HG03521 (cell line): ENCODE data around the gene PARVB.
"Not testable (repeated sequence)": the region's sequence is repeated elsewhere in the genome, so short reads cannot be mapped to it uniquely, and the experiment has no call there.

Source experiments
- ATAC-seq: cut with Tn5 transposase; IDR thresholded peaks from one replicate; pipeline ENCODE4 v1.9.1; 2021; ENCODE audit warnings: mild to moderate bottlenecking, moderate library complexity; ENCODE audit not compliant: unreplicated experiment

PARVB gene

GRCh38 chr22:43996170-43996980 lies 27.7 kb upstream of the PARVB start:
- ATAC-seq, result peak; percentile 54

GRCh38 chr22:43996981-43997265 lies 27.2 kb upstream of the PARVB start:
- ATAC-seq, result no peak

GRCh38 chr22:43998679-43999264 lies 25.3 kb upstream of the PARVB start:
- ATAC-seq, result no peak

GRCh38 chr22:43999378-43999777 lies 24.7 kb upstream of the PARVB start:
- no peak for ATAC-seq

DNA sequence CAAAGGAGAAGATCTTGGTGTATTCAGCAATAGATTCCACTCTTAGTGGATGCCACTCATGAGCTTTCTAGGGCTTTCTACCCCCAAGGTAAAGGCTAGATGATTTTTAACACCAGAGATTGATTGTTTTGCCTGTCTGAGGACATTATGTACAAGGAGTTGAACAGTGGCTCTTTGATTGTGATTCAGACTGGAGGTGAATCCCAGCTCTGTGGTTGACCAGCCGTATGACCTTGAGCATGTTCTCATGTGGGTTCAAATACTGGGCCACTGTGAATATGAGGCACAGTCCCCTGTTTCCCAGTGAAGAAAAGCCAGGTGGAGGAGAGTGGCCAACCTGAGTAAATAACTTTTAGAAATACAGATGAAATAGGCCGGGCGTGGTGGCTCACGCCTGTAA lies 24.0 kb upstream of the PARVB start:
- ATAC-seq, result no peak

DNA sequence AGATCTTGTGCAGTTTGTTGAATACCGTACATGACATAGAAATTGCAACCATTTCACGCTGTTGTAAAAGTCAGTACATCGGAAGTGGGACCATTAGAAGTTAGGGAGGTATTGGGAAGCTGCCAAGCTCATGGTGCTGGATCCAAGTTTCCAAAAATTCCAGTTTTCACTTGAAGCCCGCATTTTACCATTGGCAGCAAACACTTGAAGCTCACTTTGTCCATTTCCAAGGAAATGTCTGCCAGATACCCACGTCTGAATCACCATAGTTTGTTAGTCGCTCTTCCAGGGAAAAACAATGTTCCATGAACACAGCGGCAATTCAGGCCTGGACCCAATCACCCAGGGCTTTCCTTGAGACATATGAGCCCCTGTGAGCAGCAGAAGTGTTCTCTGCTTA lies 22.6 kb upstream of the PARVB start:
- ATAC-seq, result no peak

GRCh38 chr22:44002324-44002723 lies 21.8 kb upstream of the PARVB start:
- no peak for ATAC-seq

DNA sequence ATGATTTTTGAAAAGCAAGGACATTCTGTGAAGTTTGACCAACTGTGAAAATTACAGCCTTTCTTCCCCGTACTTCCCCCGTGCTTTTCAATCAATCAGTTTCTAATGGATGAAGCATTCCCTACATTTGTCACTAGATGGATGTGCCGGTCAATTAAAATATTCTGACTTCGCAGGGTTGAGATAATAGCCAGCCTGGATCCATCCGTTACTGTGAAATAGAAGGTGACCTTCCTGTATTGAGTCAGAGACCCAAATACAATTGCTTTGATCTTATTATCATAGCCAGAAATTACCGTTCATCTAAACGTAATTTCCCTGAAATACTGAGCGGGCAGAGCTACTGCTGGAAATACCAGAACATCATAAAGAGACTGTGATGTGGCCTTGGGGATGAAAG lies 21.1 kb upstream of the PARVB start:
- no peak for ATAC-seq

- no peak for ATAC-seq
Observed at GRCh38 chr22:44003405-44004103, 20.5 kb upstream of the PARVB start.

DNA sequence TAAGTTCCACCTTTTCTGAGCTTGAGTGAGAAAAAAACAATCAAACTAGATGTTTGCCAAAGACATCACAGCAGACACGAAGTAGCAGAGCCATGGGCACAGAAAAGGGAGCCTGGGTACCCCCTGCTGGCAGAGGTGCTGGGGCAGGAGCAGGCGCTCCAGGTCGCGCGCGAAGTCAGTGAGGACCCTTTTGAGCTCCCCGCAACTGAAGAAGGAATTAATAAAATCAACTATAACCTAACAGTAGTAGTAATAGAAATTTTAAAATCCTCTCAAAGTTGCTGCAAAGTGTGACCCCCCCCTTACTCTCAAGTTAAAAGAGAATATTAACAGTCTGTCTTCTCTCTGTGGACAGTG lies 20.0 kb upstream of the PARVB start:
- no peak for ATAC-seq

DNA sequence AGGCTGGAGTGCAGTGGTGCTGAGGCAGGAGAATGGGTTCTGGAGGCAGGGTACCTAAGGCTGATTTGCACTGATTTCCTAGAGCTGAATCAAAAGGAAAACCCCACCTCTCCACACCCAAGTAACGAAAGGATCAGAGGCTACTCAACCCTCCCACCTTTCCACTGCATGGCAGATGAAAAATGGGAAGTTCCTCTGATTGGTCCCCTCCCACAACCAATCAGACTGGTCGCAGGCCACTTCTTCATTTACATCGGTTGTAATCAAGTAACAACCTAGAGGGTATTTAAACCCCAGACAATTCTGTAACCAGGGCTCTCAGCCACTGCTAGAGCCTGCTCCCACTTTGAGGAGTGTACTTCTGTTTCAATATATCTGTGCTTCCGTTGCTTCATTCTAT lies 18.6 kb upstream of the PARVB start:
- ATAC-seq, result no peak

GRCh38 chr22:44012162-44012561 lies 11.9 kb upstream of the PARVB start:
- no peak for ATAC-seq

DNA sequence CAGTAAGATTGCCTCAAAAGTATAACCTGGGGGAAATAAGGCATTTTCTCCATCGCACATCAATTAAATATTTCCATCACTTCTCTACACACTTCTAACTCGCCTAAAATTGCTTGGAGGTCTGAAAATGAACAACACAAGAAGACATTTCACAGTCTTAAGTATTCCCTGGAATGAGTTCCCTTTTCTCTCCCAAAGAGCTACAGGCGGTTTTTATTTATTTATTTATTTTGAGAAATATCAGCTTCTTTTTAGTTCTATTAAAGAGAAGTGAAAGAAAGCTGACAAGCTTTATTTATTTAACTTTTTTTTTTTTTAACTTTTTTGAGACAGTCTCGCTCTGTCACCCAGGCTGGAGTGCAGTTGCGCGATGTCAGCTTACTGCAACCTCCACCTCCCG lies 11.5 kb upstream of the PARVB start:
- ATAC-seq, result no peak

- ATAC-seq, result no peak
Observed at GRCh38 chr22:44014241-44014640, 9.9 kb upstream of the PARVB start.

GRCh38 chr22:44016586-44016985 lies 7.5 kb upstream of the PARVB start:
- ATAC-seq, result not testable (repeated sequence)

DNA sequence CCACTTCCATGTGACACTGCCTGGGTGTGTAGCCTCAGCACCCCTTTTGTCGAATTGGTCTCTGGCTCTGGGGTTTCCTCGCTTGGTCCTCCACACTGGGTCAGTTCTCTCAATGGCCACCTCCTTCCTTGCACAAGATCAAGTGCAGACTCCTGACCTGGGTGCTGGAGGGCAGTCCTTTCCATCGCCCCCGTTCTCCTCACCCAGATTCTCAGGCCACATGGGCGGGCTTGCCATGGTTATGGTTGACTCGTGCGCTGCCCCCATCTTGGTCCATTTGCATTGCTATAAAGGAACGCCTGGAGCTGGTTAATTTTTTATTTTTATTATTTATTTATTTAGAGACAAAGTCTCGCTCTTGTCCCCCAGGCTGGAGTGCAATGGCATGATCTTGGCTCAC lies 5.5 kb upstream of the PARVB start:
- ATAC-seq, result no peak

DNA sequence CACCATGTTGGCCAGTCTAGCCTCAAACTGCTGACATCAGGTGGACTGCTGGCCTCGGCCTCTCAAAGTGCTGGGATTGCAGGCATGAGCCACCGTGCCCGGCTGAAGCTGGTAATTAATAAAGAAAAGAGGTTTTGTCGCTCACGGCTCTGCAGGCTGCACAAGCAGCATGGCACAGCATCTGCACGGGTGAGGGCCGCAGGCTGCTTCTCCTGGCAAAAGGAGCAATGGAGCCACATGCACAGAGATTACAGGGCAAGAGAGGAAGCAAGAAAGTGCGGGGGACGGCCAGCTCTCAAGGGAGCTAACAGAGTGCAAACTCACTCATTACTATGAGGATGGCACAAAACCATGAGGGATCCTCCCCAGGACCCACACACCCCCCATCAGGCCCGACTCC lies 4.7 kb upstream of the PARVB start:
- ATAC-seq, result no peak

DNA sequence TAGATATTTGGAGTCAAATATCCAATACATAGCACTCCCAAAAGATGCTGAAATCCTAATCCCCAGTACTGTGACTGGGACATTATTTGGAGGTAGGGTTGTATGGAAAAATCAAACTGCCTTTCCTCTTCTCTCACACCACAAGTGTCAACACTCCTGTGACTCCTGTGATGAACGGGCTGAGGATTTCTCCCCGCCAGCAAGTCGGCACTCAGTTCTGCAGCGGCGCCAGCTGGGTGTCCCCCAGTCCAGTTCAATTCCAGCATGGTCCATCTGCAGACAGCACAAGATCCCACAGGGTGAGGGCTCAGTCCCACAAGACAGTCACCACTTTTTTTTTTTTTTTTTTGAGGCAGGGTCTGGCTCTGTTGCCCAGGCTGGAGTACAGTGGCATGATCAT lies 4.3 kb upstream of the PARVB start:
- ATAC-seq, result no peak

DNA sequence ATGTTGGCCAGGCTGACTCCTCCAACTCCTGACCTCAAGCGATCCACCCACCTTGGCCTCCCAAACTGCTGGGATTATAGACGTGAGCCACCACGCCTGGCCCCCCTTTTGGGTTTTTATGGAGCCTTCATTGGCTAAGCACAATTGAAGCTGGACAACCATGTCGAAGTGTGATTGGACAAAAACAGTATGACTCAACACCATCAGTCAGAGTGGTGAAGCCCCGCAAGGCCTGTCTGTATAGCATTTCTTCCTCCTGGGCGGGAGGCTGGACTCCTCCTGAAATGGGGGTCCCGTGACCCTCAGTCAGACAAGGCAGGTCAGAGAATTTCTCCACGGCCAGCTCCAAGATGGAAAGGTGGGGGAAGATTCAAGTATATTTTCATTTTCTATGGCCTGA lies 3.1 kb upstream of the PARVB start:
- no peak for ATAC-seq

DNA sequence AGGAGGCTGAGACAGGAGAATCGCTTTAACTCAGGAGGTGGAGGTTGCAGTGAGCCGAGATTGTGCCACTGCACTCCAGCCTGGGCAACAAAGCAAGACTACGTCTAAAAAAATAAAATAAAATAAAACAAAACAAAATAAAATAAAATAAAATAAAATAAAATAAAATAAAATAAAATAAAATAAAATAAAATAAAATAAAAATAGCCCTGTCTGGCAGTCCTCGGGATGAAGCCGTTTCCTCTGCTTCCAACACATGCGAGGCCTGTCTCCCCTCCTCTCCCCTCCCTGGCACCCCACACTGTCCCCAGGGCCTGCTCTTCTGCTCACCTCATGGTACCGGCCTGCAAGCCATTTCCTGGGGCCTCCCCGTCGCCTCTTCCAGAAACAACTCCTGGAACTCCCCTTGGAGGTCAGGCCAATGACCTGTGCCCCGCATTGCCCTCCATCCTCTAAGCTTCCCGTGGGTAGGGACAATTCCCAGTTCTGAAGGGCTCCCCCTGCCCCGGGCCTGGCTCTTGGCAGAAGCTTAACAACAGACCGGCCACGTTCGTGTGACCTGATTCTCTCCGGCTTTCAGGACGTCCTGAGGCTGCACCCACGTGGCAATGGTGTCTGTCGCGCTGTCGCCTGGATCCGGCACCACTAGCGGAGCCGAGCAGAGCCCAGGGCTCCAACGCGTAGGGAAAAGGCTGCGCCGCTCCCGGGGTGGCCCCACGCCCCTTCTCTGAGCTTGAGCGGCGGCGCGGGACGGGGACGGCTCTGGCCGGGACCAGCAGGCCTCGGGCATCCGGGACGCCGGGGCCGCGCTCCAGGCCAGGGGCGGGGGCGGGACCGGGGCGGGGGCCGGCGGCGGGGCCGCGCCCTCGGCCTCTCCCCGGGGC lies 456 bp upstream of the PARVB start:
- ATAC-seq, result no peak
